K562 (cell line): Measurements from ENCODE around the gene PCSK7. TPM values are rescaled to one million over a fixed set of nuclear protein-coding genes. Genes with fewer than 3 reads are reported as not detected.
A peak's percentile ranks its signal among the peaks of the same experiment; 100 is the strongest.

Experiments used
- ATAC-seq: fragments of 200-7000 bp; cut with Tn5 transposase; 3 replicates; pipeline ENCODE4 v1.9.1; 2020; ENCODE audit warnings: moderate library complexity
- BruUV-seq: library from RNA; stranded (reverse); fragments of 400-500 nt; replicated peaks from 2 replicates; lab custom pipeline; 2021; lab: Mats Ljungman, UMichigan
- CTCF ChIA-PET: fragments of 300-600 bp; formaldehyde crosslinking; extraction: SDS; loops from one replicate; lab custom pipeline; 2021; ENCODE audit warnings: low intra/inter-chr PET ratio; lab: Yijun Ruan, JAX
- POLR2A ChIA-PET: fragments of 300-600, 350-650 bp; sonication (Branson Sonifier 250); formaldehyde crosslinking; extraction: SDS; loops from one replicate; lab custom pipeline; 2021; ENCODE audit warnings: antibody characterized with exemption, inconsistent platforms; lab: Yijun Ruan, JAX
- DNase-seq, 4 experiments: peaks; one replicate each; pipeline versions ENCODE4 v3.0.0 to v3.0.0-alpha.2; 2011 to 2018; ENCODE audit warnings: low spot score in 3 of 4, mixed read lengths in 3 of 4; ENCODE audit errors: extremely low read depth in 1 of 4
- FAIRE-seq: peaks from 2 replicates; lab custom pipeline; 2011; peaks lifted over from hg19 to GRCh38; lab: Jason Lieb, UNC
- H2AFZ ChIP-seq: 2 replicates; pipeline ENCODE4 v1.6.0; 2011; ENCODE audit warnings: low read depth, low read length, control low read depth, inconsistent platforms
- H3K27ac ChIP-seq: fragments of 200-600 bp; 3 replicates; pipeline ENCODE4 v1.8.0; 2011; ENCODE audit warnings: low read depth, mild to moderate bottlenecking, control low read depth, inconsistent platforms, low read length, moderate library complexity, mixed read lengths; ENCODE audit errors: extremely low read depth
- H3K27me3 ChIP-seq, 2 experiments: fragments of 300-600 bp in 1 of 2; 2 replicates in 1 of 2; 3 replicates in 1 of 2; pipeline versions ENCODE4 v1.6.0 to v1.8.0; 2011; ENCODE audit warnings: inconsistent platforms in 2 of 2, low read length in 2 of 2, mild to moderate bottlenecking in 1 of 2, mixed read lengths in 1 of 2, moderate library complexity in 1 of 2; ENCODE audit not compliant: control insufficient read depth in 2 of 2, insufficient read depth in 2 of 2
- H3K36me3 ChIP-seq: fragments of 300-600 bp; 3 replicates; pipeline ENCODE4 v1.8.0; 2011; ENCODE audit warnings: mild to moderate bottlenecking, low read length, inconsistent platforms; ENCODE audit not compliant: control insufficient read depth, insufficient read depth
- H3K4me1 ChIP-seq, 2 experiments: fragments of 200-600 bp in 1 of 2; replicated peaks in 1 of 2; 2 replicates in 1 of 2; 3 replicates in 1 of 2; pipeline versions ENCODE4 v1.5.1 to v1.8.0; 2011; ENCODE audit warnings: inconsistent platforms in 2 of 2, low read length in 2 of 2, mild to moderate bottlenecking in 1 of 2, mixed read lengths in 1 of 2, moderate library complexity in 1 of 2; ENCODE audit not compliant: control insufficient read depth in 2 of 2, insufficient read depth in 2 of 2
- H3K4me2 ChIP-seq: 2 replicates; pipeline ENCODE4 v1.6.1; 2011; ENCODE audit warnings: low read length, control low read depth, inconsistent platforms, mixed read lengths; ENCODE audit not compliant: insufficient read depth
- H3K4me3 ChIP-seq: fragments of 200-600 bp; sonication (generic), shearing (Covaris generic); 2 replicates; pipeline ENCODE4 v1.5.1; 2016; ENCODE audit warnings: control low read depth, inconsistent platforms
- H3K79me2 ChIP-seq: fragments of 200-600 bp; 3 replicates; pipeline ENCODE4 v1.8.0; 2011; ENCODE audit warnings: low read length, inconsistent platforms; ENCODE audit not compliant: control insufficient read depth, insufficient read depth
- H3K9ac ChIP-seq, 2 experiments: 2 replicates each; pipeline versions ENCODE4 v1.6.0 to v1.6.1; 2011; ENCODE audit warnings: low read depth in 2 of 2, low read length in 2 of 2, control low read depth in 1 of 2, inconsistent platforms in 1 of 2, mild to moderate bottlenecking in 1 of 2, mixed read lengths in 1 of 2; ENCODE audit not compliant: insufficient read depth in 1 of 2
- H3K9me1 ChIP-seq: one replicate; pipeline ENCODE4 v1.6.0; 2011; ENCODE audit warnings: inconsistent platforms, mild to moderate bottlenecking, low read length, moderate library complexity; ENCODE audit not compliant: control insufficient read depth, insufficient read depth
- H3K9me3 ChIP-seq: replicated peaks from 2 replicates; pipeline ENCODE4 v1.5.1; 2011; ENCODE audit warnings: low read depth, low read length, inconsistent platforms; ENCODE audit not compliant: control insufficient read depth, insufficient read depth
- H4K20me1 ChIP-seq: replicated peaks from 2 replicates; pipeline ENCODE4 v1.6.1; 2011; ENCODE audit warnings: low read length, inconsistent platforms, mixed read lengths; ENCODE audit not compliant: control insufficient read depth, insufficient read depth
- MCM2 ChIP-seq: fragments of 450-650 bp; IDR thresholded peaks from 2 replicates; pipeline ENCODE4 v1.6.1; 2017; ENCODE audit warnings: low read depth, mild to moderate bottlenecking
- RAD51 ChIP-seq: fragments of 450-650 bp; IDR thresholded peaks from 2 replicates; pipeline ENCODE4 v1.7.1; 2016; ENCODE audit warnings: low read depth, mild to moderate bottlenecking, borderline replicate concordance
- ZNF57 ChIP-seq: fragments of 450-650 bp; formaldehyde crosslinking; IDR thresholded peaks from 2 replicates; pipeline ENCODE4 v1.4.0; 2020; ENCODE audit warnings: mild to moderate bottlenecking, moderate library complexity
- WGBS: fragments of 100-300 bp; shearing (Covaris generic); methylation state at CpG from one replicate; pipeline ENCODE4 v1.1.6; 2016; ENCODE audit warnings: low coverage, mixed read lengths; ENCODE audit not compliant: insufficient coverage; ENCODE audit errors: missing lambda C conversion rate; 5-methylcytosine and 5-hydroxymethylcytosine counted together
- in situ Hi-C: fragments of 300-500 bp; cut with MboI; formaldehyde crosslinking; loops from 4 replicates; pipeline ENCODE4 v1.15.0; 2018; ENCODE audit warnings: inconsistent platforms, mixed read lengths
- intact Hi-C: fragments of 100-400 bp; cut with micrococcal nuclease; formaldehyde crosslinking; loops from 2 replicates; pipeline ENCODE4 v1.14.2; 2022
- polyA plus RNA-seq, 8 experiments: library from polyadenylated mRNA; depleted of rRNA in 4 of 8; stranded (reverse) in 5 of 8; unstranded in 3 of 8; fragments of >200 nt; fragmentation: Nextera tagmentation in 2 of 8; fragmentation: Illumina TruSeq in 1 of 8; extraction: Ambion mirVana in 2 of 8; extraction: Trizol in 1 of 8; gene quantifications; 2 replicates each; pipeline versions ENCODE4 v1.2.1 to v1.2.3, GENCODE V29; 2011 to 2014; ENCODE audit warnings: inconsistent platforms in 1 of 8, missing spikeins in 1 of 8
- total RNA-seq, 7 experiments: library from RNA; depleted of rRNA in 6 of 7; stranded (reverse); fragments of >200 nt in 6 of 7; fragmentation: Illumina TruSeq in 2 of 7; extraction: Trizol in 2 of 7; gene quantifications; 2 replicates each; pipeline versions ENCODE4 v1.2.1 to v1.2.3, GENCODE V29; 2011 to 2021; ENCODE audit warnings: low replicate concordance in 1 of 7
- TF ChIP-seq, protein P1 (sequence below): fragments of 450-650 bp; IDR thresholded peaks from 2 replicates; pipeline ENCODE4 v1.6.1; 2016; ENCODE audit warnings: low read depth, mild to moderate bottlenecking, moderate library complexity

The PCSK7 gene
- total and polyA plus RNA-seq, 9 of the 15 experiments (the other 6 are each of a cell fraction or from before 2014, with no cell fraction given): 3.1 to 29.2 (median 15.6) TPM

DNA sequence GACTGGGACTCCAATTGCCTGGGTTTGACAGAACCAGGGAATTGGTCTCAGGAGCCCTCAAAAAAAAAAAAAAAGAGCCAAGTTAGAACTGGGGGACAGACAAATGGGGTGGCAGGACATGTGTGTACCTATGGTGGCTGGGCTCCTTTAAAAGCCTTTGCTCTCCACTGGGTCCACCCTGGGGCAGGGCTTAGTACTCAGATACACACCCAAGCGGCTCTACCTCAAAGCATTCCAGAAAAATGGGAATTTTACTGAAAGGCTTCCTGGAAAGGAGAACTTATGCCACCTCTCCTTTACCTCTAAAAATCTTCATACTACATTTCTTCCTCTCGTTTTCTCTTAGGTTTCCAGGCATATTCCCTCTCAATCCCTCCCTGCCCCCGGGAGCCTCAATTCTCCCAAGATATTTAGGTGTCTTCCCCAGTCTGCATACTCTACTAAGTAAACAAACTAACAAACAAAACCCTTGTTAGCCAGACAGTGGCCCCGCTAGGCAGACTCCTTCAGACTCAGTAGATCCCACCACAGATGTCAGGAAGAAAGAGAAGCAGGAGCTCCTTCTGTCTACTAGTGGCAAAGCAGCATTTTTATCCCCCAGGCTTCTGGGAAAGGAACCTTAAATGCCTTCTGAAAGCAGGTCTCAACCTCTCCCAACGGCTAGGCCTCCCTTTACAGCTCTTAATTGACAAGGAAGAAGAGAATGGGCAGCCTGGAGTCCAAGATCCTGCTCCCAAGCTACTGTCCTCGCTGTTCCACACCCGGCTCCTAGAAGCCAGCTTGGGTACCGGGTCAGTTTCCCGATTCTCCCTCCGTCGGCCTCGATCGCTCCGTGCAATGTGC is 653 bp downstream of the PCSK7 start:
- Histone ChIP-seq H3K4me3 (peak overlapping the region; percentile 85), H4K20me1 (no peaks in the 10 kb centered on the region; the same call in 1 of the 2 replicates), H3K4me1 (peaks cover 11 to 18% of the 10 kb centered on the region in 2 experiments; a peak in 3 of 5 replicates), H3K9me1 (no peaks in the 10 kb centered on the region), H3K27ac (peak overlapping the region; percentile 94), H3K9me3 (no peaks in the 10 kb centered on the region), H2AFZ (peak overlapping the region; percentile 100), H3K27me3 (no peaks in the 10 kb centered on the region), H3K36me3 (peaks cover 37% of the 10 kb centered on the region), H3K9ac (peak overlapping the region; percentile 91), H3K4me2 (peak overlapping the region; percentile 97), H3K79me2 (peaks cover 45% of the 10 kb centered on the region)
- DNase-seq (peak in 1 of 4 experiments; percentile 21), ATAC-seq (no peak), FAIRE-seq (no peak)
- BruUV-seq: no TSS peak
- CTCF ChIA-PET: interaction anchor here (0.6 to 1.1 kb wide), 3 partner anchors 50 to 198 kb away, joined by 3 to 4 read pairs (median 3); no protein-coding TSS in a partner anchor
- POLR2A ChIA-PET: interaction anchor here (0.6 to 3.6 kb wide), 6 partner anchors 11 to 371 kb away, joined by 3 to 20 read pairs (median 4); no protein-coding TSS in a partner anchor
- 2% methylated on average over 14 of the region's 14 CpGs for WGBS
- intact Hi-C loops (loop anchor here (5.0 kb wide), 1 partner anchor 96 kb away; the partner anchor contains the start of gene CEP164), in situ Hi-C loops (loop anchor here (25.0 kb wide), 1 partner anchor 719 kb away; no protein-coding TSS in a partner anchor)
- TF ChIP-seq, protein P1, sequence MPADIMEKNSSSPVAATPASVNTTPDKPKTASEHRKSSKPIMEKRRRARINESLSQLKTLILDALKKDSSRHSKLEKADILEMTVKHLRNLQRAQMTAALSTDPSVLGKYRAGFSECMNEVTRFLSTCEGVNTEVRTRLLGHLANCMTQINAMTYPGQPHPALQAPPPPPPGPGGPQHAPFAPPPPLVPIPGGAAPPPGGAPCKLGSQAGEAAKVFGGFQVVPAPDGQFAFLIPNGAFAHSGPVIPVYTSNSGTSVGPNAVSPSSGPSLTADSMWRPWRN: no peak
- TF ChIP-seq MCM2 (no peak), ZNF57 (CRISPR knock-in tag) (no peak), RAD51 (no peak)
